K562 (cell line): Measurements from ENCODE around the gene ZNF286A. TPM values are rescaled to one million over a fixed set of nuclear protein-coding genes. Genes with fewer than 3 reads are reported as not detected.

Source experiments
- ATAC-seq: fragments of 200-7000 bp; cut with Tn5 transposase; 3 replicates; pipeline ENCODE4 v1.9.1; 2020; ENCODE audit warnings: moderate library complexity
- BruUV-seq: library from RNA; stranded (reverse); fragments of 400-500 nt; replicated peaks from 2 replicates; lab custom pipeline; 2021; lab: Mats Ljungman, UMichigan
- CTCF ChIA-PET: fragments of 300-600 bp; formaldehyde crosslinking; extraction: SDS; loops from one replicate; lab custom pipeline; 2021; ENCODE audit warnings: low intra/inter-chr PET ratio; lab: Yijun Ruan, JAX
- POLR2A ChIA-PET: fragments of 300-600, 350-650 bp; sonication (Branson Sonifier 250); formaldehyde crosslinking; extraction: SDS; loops from one replicate; lab custom pipeline; 2021; ENCODE audit warnings: antibody characterized with exemption, inconsistent platforms; lab: Yijun Ruan, JAX
- DNase-seq, 4 experiments: peaks; one replicate each; pipeline versions ENCODE4 v3.0.0 to v3.0.0-alpha.2; 2011 to 2018; ENCODE audit warnings: low spot score in 3 of 4, mixed read lengths in 3 of 4; ENCODE audit errors: extremely low read depth in 1 of 4
- FAIRE-seq: peaks from 2 replicates; lab custom pipeline; 2011; peaks lifted over from hg19 to GRCh38; lab: Jason Lieb, UNC
- H2AFZ ChIP-seq: 2 replicates; pipeline ENCODE4 v1.6.0; 2011; ENCODE audit warnings: low read depth, low read length, control low read depth, inconsistent platforms
- H3K27ac ChIP-seq: fragments of 200-600 bp; 3 replicates; pipeline ENCODE4 v1.8.0; 2011; ENCODE audit warnings: low read depth, mild to moderate bottlenecking, control low read depth, inconsistent platforms, low read length, moderate library complexity, mixed read lengths; ENCODE audit errors: extremely low read depth
- H3K27me3 ChIP-seq, 2 experiments: fragments of 300-600 bp in 1 of 2; 2 replicates in 1 of 2; 3 replicates in 1 of 2; pipeline versions ENCODE4 v1.6.0 to v1.8.0; 2011; ENCODE audit warnings: inconsistent platforms in 2 of 2, low read length in 2 of 2, mild to moderate bottlenecking in 1 of 2, mixed read lengths in 1 of 2, moderate library complexity in 1 of 2; ENCODE audit not compliant: control insufficient read depth in 2 of 2, insufficient read depth in 2 of 2
- H3K36me3 ChIP-seq: fragments of 300-600 bp; 3 replicates; pipeline ENCODE4 v1.8.0; 2011; ENCODE audit warnings: mild to moderate bottlenecking, low read length, inconsistent platforms; ENCODE audit not compliant: control insufficient read depth, insufficient read depth
- H3K4me1 ChIP-seq, 2 experiments: fragments of 200-600 bp in 1 of 2; replicated peaks in 1 of 2; 2 replicates in 1 of 2; 3 replicates in 1 of 2; pipeline versions ENCODE4 v1.5.1 to v1.8.0; 2011; ENCODE audit warnings: inconsistent platforms in 2 of 2, low read length in 2 of 2, mild to moderate bottlenecking in 1 of 2, mixed read lengths in 1 of 2, moderate library complexity in 1 of 2; ENCODE audit not compliant: control insufficient read depth in 2 of 2, insufficient read depth in 2 of 2
- H3K4me2 ChIP-seq: 2 replicates; pipeline ENCODE4 v1.6.1; 2011; ENCODE audit warnings: low read length, control low read depth, inconsistent platforms, mixed read lengths; ENCODE audit not compliant: insufficient read depth
- H3K4me3 ChIP-seq: fragments of 200-600 bp; sonication (generic), shearing (Covaris generic); 2 replicates; pipeline ENCODE4 v1.5.1; 2016; ENCODE audit warnings: control low read depth, inconsistent platforms
- H3K79me2 ChIP-seq: fragments of 200-600 bp; 3 replicates; pipeline ENCODE4 v1.8.0; 2011; ENCODE audit warnings: low read length, inconsistent platforms; ENCODE audit not compliant: control insufficient read depth, insufficient read depth
- H3K9ac ChIP-seq, 2 experiments: 2 replicates each; pipeline versions ENCODE4 v1.6.0 to v1.6.1; 2011; ENCODE audit warnings: low read depth in 2 of 2, low read length in 2 of 2, control low read depth in 1 of 2, inconsistent platforms in 1 of 2, mild to moderate bottlenecking in 1 of 2, mixed read lengths in 1 of 2; ENCODE audit not compliant: insufficient read depth in 1 of 2
- H3K9me1 ChIP-seq: one replicate; pipeline ENCODE4 v1.6.0; 2011; ENCODE audit warnings: inconsistent platforms, mild to moderate bottlenecking, low read length, moderate library complexity; ENCODE audit not compliant: control insufficient read depth, insufficient read depth
- H3K9me3 ChIP-seq: replicated peaks from 2 replicates; pipeline ENCODE4 v1.5.1; 2011; ENCODE audit warnings: low read depth, low read length, inconsistent platforms; ENCODE audit not compliant: control insufficient read depth, insufficient read depth
- H4K20me1 ChIP-seq: replicated peaks from 2 replicates; pipeline ENCODE4 v1.6.1; 2011; ENCODE audit warnings: low read length, inconsistent platforms, mixed read lengths; ENCODE audit not compliant: control insufficient read depth, insufficient read depth
- HDAC1 ChIP-seq, 2 experiments: fragments of 450-650 bp; IDR thresholded peaks; 2 replicates each; pipeline ENCODE4 v1.6.1; 2016 to 2017; ENCODE audit warnings: inconsistent platforms in 1 of 2, mild to moderate bottlenecking in 1 of 2, moderate library complexity in 1 of 2
- HEY1 ChIP-seq: fragments of 250-450 bp; sonication (Bioruptor Pico); IDR thresholded peaks from 2 replicates; pipeline ENCODE4 v1.5.0; 2020; ENCODE audit warnings: mild to moderate bottlenecking, moderate library complexity, borderline replicate concordance
- HNRNPL ChIP-seq: fragments of 200-400 bp; formaldehyde crosslinking; IDR thresholded peaks from 2 replicates; pipeline ENCODE4 v1.6.1; 2017; ENCODE audit warnings: low read depth, mild to moderate bottlenecking, low read length
- KDM1A ChIP-seq, 2 experiments: fragments of 450-650 bp; IDR thresholded peaks; 2 replicates each; pipeline ENCODE4 v1.6.1; 2016; ENCODE audit warnings: mild to moderate bottlenecking in 2 of 2
- MYNN ChIP-seq, 2 experiments: sonication (generic); formaldehyde crosslinking in 1 of 2; IDR thresholded peaks; 2 replicates each; pipeline versions ENCODE4 v1.5.0 to v1.6.1; 2016 to 2020; ENCODE audit warnings: antibody characterized with exemption in 1 of 2, missing genetic modification reagents in 1 of 2
- RCOR1 ChIP-seq, 2 experiments: IDR thresholded peaks; 2 replicates each; pipeline ENCODE4 v1.6.1; 2012; ENCODE audit warnings: low read depth in 2 of 2, low read length in 2 of 2, borderline replicate concordance in 1 of 2, improper control_type of control experiment in 1 of 2
- ZNF766 ChIP-seq: fragments of 200-800 bp; sonication (Bioruptor generic); conservative IDR thresholded peaks from 2 replicates; pipeline ENCODE4 v1.6.1; 2016; ENCODE audit warnings: missing genetic modification characterization, missing compliant biosample characterization
- ZNF778 ChIP-seq: fragments of 450-650 bp; formaldehyde crosslinking; IDR thresholded peaks from 2 replicates; pipeline ENCODE4 v1.4.0; 2020; ENCODE audit warnings: mild to moderate bottlenecking, moderate library complexity
- WGBS: fragments of 100-300 bp; shearing (Covaris generic); methylation state at CpG from one replicate; pipeline ENCODE4 v1.1.6; 2016; ENCODE audit warnings: low coverage, mixed read lengths; ENCODE audit not compliant: insufficient coverage; ENCODE audit errors: missing lambda C conversion rate; 5-methylcytosine and 5-hydroxymethylcytosine counted together
- in situ Hi-C: fragments of 300-500 bp; cut with MboI; formaldehyde crosslinking; loops from 4 replicates; pipeline ENCODE4 v1.15.0; 2018; ENCODE audit warnings: inconsistent platforms, mixed read lengths
- intact Hi-C: fragments of 100-400 bp; cut with micrococcal nuclease; formaldehyde crosslinking; loops from 2 replicates; pipeline ENCODE4 v1.14.2; 2022
- polyA plus RNA-seq, 8 experiments: library from polyadenylated mRNA; depleted of rRNA in 4 of 8; stranded (reverse) in 5 of 8; unstranded in 3 of 8; fragments of >200 nt; fragmentation: Nextera tagmentation in 2 of 8; fragmentation: Illumina TruSeq in 1 of 8; extraction: Ambion mirVana in 2 of 8; extraction: Trizol in 1 of 8; gene quantifications; 2 replicates each; pipeline versions ENCODE4 v1.2.1 to v1.2.3, GENCODE V29; 2011 to 2014; ENCODE audit warnings: inconsistent platforms in 1 of 8, missing spikeins in 1 of 8
- total RNA-seq, 7 experiments: library from RNA; depleted of rRNA in 6 of 7; stranded (reverse); fragments of >200 nt in 6 of 7; fragmentation: Illumina TruSeq in 2 of 7; extraction: Trizol in 2 of 7; gene quantifications; 2 replicates each; pipeline versions ENCODE4 v1.2.1 to v1.2.3, GENCODE V29; 2011 to 2021; ENCODE audit warnings: low replicate concordance in 1 of 7
- TF ChIP-seq, protein P1 (sequence below): fragments of 200-400 bp; formaldehyde crosslinking; IDR thresholded peaks from 2 replicates; pipeline ENCODE4 v1.6.1; 2017; ENCODE audit warnings: mild to moderate bottlenecking, low read depth, low read length, moderate library complexity
- TF ChIP-seq, protein P2 (sequence below), 2 experiments: fragments of 450-650 bp; IDR thresholded peaks; 2 replicates each; pipeline ENCODE4 v1.6.1; 2018; ENCODE audit warnings: mild to moderate bottlenecking in 2 of 2, low read depth in 1 of 2; ENCODE audit not compliant: partially characterized antibody in 2 of 2
- TF ChIP-seq, protein P3 (sequence below): fragments of 250-450 bp; sonication (Bioruptor Pico); IDR thresholded peaks from 2 replicates; pipeline ENCODE4 v1.8.0; 2022; ENCODE audit warnings: moderate library complexity, mild to moderate bottlenecking, inconsistent platforms
- TF ChIP-seq, protein P4 (sequence below): sonication (generic); formaldehyde crosslinking; IDR thresholded peaks from 2 replicates; pipeline ENCODE4 v1.8.1; 2023; ENCODE audit warnings: mild to moderate bottlenecking, missing genetic modification reagents

Gene ZNF286A
- total and polyA plus RNA-seq, 9 of the 15 experiments (the other 6 are each of a cell fraction or from before 2014, with no cell fraction given) = 9.0 to 23.1 (median 16.6) TPM

DNA sequence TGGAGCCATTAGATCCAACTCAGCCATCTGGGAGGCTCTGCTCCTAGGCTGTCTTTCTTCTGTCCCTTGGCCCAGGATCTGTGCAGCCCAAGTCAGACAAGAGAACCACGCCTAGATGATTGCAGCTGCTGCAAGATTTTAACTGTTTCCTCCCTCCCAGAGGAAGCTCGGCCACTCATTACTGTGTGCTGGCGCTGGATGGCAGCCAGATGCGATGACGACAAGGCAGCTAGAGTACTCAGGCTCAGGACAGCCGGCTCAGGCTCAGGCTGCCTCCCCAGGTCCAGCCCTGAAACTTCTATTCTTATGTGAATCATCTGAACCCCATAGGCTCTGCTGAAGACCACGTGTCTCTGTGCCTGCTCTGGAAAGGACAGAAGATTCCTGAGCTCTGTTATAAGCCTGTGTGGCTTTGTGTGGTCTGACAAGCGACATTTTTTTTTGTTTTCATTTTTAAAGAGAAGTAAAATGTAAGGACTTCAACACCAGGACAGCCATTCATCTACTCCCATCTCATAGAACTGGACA is 47.9 kb upstream of the ZNF286A start:
- FAIRE-seq = peak; percentile 99
- peak; percentile 75 to 94 (median 77) for DNase-seq
- H3K27ac ChIP-seq = peak overlapping the region; percentile 66; the same call in 2 of the 3 replicates
- POLR2A ChIA-PET = interaction anchor here (0.6 to 0.7 kb wide), 2 partner anchors 322 to 1351 kb away, joined by 3 read pairs; partner anchors contain the start of gene HS3ST3B1
- H3K9ac ChIP-seq = peak overlapping the region; percentile 50 to 78
- peak overlapping the region; percentile 51; the same call in 1 of the 2 replicates for H3K4me2 ChIP-seq
- peak; percentile 98 for ATAC-seq
- CTCF ChIA-PET = interaction anchor here (0.6 kb wide), 1 partner anchor 874 kb away, joined by 3 read pairs; no protein-coding TSS in a partner anchor
- no peaks in the 10 kb centered on the region for H3K79me2 ChIP-seq
- in situ Hi-C loops (no loop called here), intact Hi-C loops (no loop called here)
- peak overlapping the region; percentile 14; the same call in 1 of the 2 replicates for H3K4me3 ChIP-seq
- no peaks in the 10 kb centered on the region for H3K36me3 ChIP-seq
- peak overlapping the region; percentile 51 for H2AFZ ChIP-seq
- H3K27me3 ChIP-seq = no peaks in the 10 kb centered on the region
- peaks cover 10 to 11% of the 10 kb centered on the region in 2 experiments for H3K4me1 ChIP-seq
- H3K9me3 ChIP-seq = no peaks in the 10 kb centered on the region
- BruUV-seq = no TSS peak
- H3K9me1 ChIP-seq = no peaks in the 10 kb centered on the region
- WGBS = 0% methylated on average over 8 of the region's 8 CpGs
- H4K20me1 ChIP-seq = no peaks in the 10 kb centered on the region
- TF ChIP-seq RCOR1 (IDR thresholded peaks at IDR 0.05; ENCODE audit: borderline replicate concordance in 1 of 2, low read depth in 2 of 2, low read length in 2 of 2) (peak in 1 of 2 experiments; percentile 79; a peak in 2 of 4 replicates), ZNF778 (CRISPR knock-in tag) (no peak), HNRNPL (no peak), MYNN (IDR thresholded peaks at IDR 0.05) (0 out of 2 replicates have a peak, but pooled peaks have one; percentile 35), MYNN (CRISPR knock-in tag; IDR thresholded peaks at IDR 0.05) (no peak), HDAC1 (IDR thresholded peaks at IDR 0.05) (no peak), KDM1A (IDR thresholded peaks at IDR 0.05) (no peak), HEY1 (no peak), ZNF766 (CRISPR knock-in tag) (no peak)
- TF ChIP-seq, protein P1, sequence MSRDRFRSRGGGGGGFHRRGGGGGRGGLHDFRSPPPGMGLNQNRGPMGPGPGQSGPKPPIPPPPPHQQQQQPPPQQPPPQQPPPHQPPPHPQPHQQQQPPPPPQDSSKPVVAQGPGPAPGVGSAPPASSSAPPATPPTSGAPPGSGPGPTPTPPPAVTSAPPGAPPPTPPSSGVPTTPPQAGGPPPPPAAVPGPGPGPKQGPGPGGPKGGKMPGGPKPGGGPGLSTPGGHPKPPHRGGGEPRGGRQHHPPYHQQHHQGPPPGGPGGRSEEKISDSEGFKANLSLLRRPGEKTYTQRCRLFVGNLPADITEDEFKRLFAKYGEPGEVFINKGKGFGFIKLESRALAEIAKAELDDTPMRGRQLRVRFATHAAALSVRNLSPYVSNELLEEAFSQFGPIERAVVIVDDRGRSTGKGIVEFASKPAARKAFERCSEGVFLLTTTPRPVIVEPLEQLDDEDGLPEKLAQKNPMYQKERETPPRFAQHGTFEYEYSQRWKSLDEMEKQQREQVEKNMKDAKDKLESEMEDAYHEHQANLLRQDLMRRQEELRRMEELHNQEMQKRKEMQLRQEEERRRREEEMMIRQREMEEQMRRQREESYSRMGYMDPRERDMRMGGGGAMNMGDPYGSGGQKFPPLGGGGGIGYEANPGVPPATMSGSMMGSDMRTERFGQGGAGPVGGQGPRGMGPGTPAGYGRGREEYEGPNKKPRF = no peak
- TF ChIP-seq, protein P2, sequence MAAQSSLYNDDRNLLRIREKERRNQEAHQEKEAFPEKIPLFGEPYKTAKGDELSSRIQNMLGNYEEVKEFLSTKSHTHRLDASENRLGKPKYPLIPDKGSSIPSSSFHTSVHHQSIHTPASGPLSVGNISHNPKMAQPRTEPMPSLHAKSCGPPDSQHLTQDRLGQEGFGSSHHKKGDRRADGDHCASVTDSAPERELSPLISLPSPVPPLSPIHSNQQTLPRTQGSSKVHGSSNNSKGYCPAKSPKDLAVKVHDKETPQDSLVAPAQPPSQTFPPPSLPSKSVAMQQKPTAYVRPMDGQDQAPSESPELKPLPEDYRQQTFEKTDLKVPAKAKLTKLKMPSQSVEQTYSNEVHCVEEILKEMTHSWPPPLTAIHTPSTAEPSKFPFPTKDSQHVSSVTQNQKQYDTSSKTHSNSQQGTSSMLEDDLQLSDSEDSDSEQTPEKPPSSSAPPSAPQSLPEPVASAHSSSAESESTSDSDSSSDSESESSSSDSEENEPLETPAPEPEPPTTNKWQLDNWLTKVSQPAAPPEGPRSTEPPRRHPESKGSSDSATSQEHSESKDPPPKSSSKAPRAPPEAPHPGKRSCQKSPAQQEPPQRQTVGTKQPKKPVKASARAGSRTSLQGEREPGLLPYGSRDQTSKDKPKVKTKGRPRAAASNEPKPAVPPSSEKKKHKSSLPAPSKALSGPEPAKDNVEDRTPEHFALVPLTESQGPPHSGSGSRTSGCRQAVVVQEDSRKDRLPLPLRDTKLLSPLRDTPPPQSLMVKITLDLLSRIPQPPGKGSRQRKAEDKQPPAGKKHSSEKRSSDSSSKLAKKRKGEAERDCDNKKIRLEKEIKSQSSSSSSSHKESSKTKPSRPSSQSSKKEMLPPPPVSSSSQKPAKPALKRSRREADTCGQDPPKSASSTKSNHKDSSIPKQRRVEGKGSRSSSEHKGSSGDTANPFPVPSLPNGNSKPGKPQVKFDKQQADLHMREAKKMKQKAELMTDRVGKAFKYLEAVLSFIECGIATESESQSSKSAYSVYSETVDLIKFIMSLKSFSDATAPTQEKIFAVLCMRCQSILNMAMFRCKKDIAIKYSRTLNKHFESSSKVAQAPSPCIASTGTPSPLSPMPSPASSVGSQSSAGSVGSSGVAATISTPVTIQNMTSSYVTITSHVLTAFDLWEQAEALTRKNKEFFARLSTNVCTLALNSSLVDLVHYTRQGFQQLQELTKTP (IDR thresholded peaks at IDR 0.05; ENCODE audit: low read depth in 1 of 2, partially characterized antibody in 2 of 2) = no peak
- TF ChIP-seq, protein P3, sequence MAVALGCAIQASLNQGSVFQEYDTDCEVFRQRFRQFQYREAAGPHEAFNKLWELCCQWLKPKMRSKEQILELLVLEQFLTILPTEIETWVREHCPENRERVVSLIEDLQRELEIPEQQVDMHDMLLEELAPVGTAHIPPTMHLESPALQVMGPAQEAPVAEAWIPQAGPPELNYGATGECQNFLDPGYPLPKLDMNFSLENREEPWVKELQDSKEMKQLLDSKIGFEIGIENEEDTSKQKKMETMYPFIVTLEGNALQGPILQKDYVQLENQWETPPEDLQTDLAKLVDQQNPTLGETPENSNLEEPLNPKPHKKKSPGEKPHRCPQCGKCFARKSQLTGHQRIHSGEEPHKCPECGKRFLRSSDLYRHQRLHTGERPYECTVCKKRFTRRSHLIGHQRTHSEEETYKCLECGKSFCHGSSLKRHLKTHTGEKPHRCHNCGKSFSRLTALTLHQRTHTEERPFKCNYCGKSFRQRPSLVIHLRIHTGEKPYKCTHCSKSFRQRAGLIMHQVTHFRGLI (CRISPR knock-in tag) = no peak
- TF ChIP-seq, protein P4, sequence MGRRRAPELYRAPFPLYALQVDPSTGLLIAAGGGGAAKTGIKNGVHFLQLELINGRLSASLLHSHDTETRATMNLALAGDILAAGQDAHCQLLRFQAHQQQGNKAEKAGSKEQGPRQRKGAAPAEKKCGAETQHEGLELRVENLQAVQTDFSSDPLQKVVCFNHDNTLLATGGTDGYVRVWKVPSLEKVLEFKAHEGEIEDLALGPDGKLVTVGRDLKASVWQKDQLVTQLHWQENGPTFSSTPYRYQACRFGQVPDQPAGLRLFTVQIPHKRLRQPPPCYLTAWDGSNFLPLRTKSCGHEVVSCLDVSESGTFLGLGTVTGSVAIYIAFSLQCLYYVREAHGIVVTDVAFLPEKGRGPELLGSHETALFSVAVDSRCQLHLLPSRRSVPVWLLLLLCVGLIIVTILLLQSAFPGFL (CRISPR knock-in tag) = no peak
